Endodermal cell (in vitro differentiated cells): ENCODE measurements around the gene ELAPOR1. TPM values are rescaled to one million over a fixed set of nuclear protein-coding genes. Genes with fewer than 3 reads are reported as not detected.

Experiments used
- DNase-seq: peaks from one replicate; pipeline ENCODE4 v3.0.0-alpha.2; 2017
- H3K27ac ChIP-seq: 2 replicates; pipeline ENCODE4 v1.5.1; 2013; ENCODE audit warnings: mild to moderate bottlenecking, low read depth, low read length, moderate library complexity
- H3K27me3 ChIP-seq: 2 replicates; pipeline ENCODE4 v1.6.1; 2013; ENCODE audit warnings: mild to moderate bottlenecking, low read length, moderate library complexity; ENCODE audit not compliant: insufficient read depth, control insufficient read depth, poor library complexity, severe bottlenecking
- H3K36me3 ChIP-seq: 2 replicates; pipeline ENCODE4 v1.7.0; 2013; ENCODE audit warnings: mild to moderate bottlenecking, low read length, moderate library complexity; ENCODE audit not compliant: control insufficient read depth, insufficient read depth
- H3K4me1 ChIP-seq: one replicate; pipeline ENCODE4 v1.7.0; 2013; ENCODE audit warnings: low read length; ENCODE audit not compliant: control insufficient read depth, insufficient read depth
- H3K4me3 ChIP-seq: 2 replicates; pipeline ENCODE4 v1.5.1; 2013; ENCODE audit warnings: mild to moderate bottlenecking, low read length, moderate library complexity
- H3K9ac ChIP-seq: 2 replicates; pipeline ENCODE4 v1.6.1; 2013; ENCODE audit warnings: mild to moderate bottlenecking, low read length, moderate library complexity; ENCODE audit not compliant: poor library complexity, severe bottlenecking; ENCODE audit errors: extremely low read depth
- H3K9me3 ChIP-seq: 2 replicates; pipeline ENCODE4 v1.6.1; 2013; ENCODE audit warnings: mild to moderate bottlenecking, low read length, moderate library complexity; ENCODE audit not compliant: control insufficient read depth
- H3K27ac Mint-ChIP-seq: 2 replicates; pipeline ENCODE4 v1.8.0; 2020; ENCODE audit warnings: mixed read lengths
- H3K27me3 Mint-ChIP-seq: 2 replicates; pipeline ENCODE4 v1.8.0; 2021; ENCODE audit warnings: mild to moderate bottlenecking, mixed read lengths; ENCODE audit not compliant: insufficient read depth
- H3K36me3 Mint-ChIP-seq: 2 replicates; pipeline ENCODE4 v1.8.0; 2020; ENCODE audit warnings: low read depth, mixed read lengths
- H3K4me1 Mint-ChIP-seq: 2 replicates; pipeline ENCODE4 v1.8.0; 2020; ENCODE audit warnings: mixed read lengths
- H3K4me3 Mint-ChIP-seq: 2 replicates; pipeline ENCODE4 v1.8.0; 2020; ENCODE audit warnings: mild to moderate bottlenecking, moderate library complexity, mixed read lengths
- H3K9me3 Mint-ChIP-seq: 2 replicates; pipeline ENCODE4 v1.8.0; 2020; ENCODE audit warnings: mild to moderate bottlenecking, mixed read lengths
- CTCF ChIP-seq: fragments of 200-600 bp; sonication (generic); conservative IDR thresholded peaks from 2 replicates; pipeline ENCODE4 v1.5.0; 2021; ENCODE audit warnings: antibody characterized with exemption, mild to moderate bottlenecking
- WGBS, 2 experiments: methylation state at CpG; one replicate each; pipeline versions ENCODE4 v1.1.5 to v1.1.7; 2013; ENCODE audit warnings: missing lambda C conversion rate in 2 of 2, mixed read lengths in 1 of 2; ENCODE audit not compliant: insufficient coverage in 1 of 2, insufficient read length in 1 of 2; 5-methylcytosine and 5-hydroxymethylcytosine counted together
- total RNA-seq, 2 donors: library from RNA; stranded (reverse); fragmentation: NEBNext Ultra II Directional in 1 of 2; extraction: Animal tissue kit (Norgen Biotek cat#: 25700) in 1 of 2; gene quantifications; 2 replicates in 1 of 2; 3 replicates in 1 of 2; pipeline ENCODE4 v1.2.1, GENCODE V29; 2021

ELAPOR1 gene
- total RNA-seq, 2 donors from 2014 or later, result 0.48 to 0.89 TPM

GRCh38 chr1:109160071-109160840 lies 46.3 kb downstream of the ELAPOR1 start:
- Histone ChIP-seq H3K4me1 (no peaks in the 10 kb centered on the region), H3K36me3 (no peaks in the 10 kb centered on the region), H3K27ac (no peak overlapping the region), H3K9me3 (no peaks in the 10 kb centered on the region), H3K27me3 (no peaks in the 10 kb centered on the region), H3K9ac (no peak overlapping the region), H3K4me3 (no peak overlapping the region)
- no peaks in the 10 kb centered on the region for H3K9me3 Mint-ChIP-seq
- peaks cover 1% of the 10 kb centered on the region for H3K4me1 Mint-ChIP-seq
- no peak overlapping the region for H3K27ac Mint-ChIP-seq
- WGBS, 2 experiments, result 95 to 100% methylated on average over 4 to 7 of the region's 7 CpGs
- H3K27me3 Mint-ChIP-seq, result peaks cover 2% of the 10 kb centered on the region
- TF ChIP-seq CTCF, result no peak
- H3K4me3 Mint-ChIP-seq, result no peak overlapping the region
- no peaks in the 10 kb centered on the region for H3K36me3 Mint-ChIP-seq
- DNase-seq, result no peak

- Mint-ChIP-seq H3K4me3 (no peak overlapping the region), H3K4me1 (peaks cover 2% of the 10 kb centered on the region), H3K36me3 (no peaks in the 10 kb centered on the region), H3K27me3 (peaks cover 2% of the 10 kb centered on the region), H3K27ac (no peak overlapping the region), H3K9me3 (no peaks in the 10 kb centered on the region)
- no peak for TF ChIP-seq CTCF
- DNase-seq, result no peak
- H3K36me3 ChIP-seq, result no peaks in the 10 kb centered on the region
- 88 to 89% methylated on average over 11 to 12 of the region's 12 CpGs for WGBS, 2 experiments
- no peaks in the 10 kb centered on the region for H3K27me3 ChIP-seq
- H3K4me1 ChIP-seq, result no peaks in the 10 kb centered on the region
- no peak overlapping the region for H3K9ac ChIP-seq
- H3K4me3 ChIP-seq, result no peak overlapping the region
- no peaks in the 10 kb centered on the region for H3K9me3 ChIP-seq
- H3K27ac ChIP-seq, result no peak overlapping the region
Measured at GRCh38 chr1:109161858-109162606, 48.1 kb downstream of the ELAPOR1 start.

GRCh38 chr1:109162626-109163025 lies 48.7 kb downstream of the ELAPOR1 start:
- Histone ChIP-seq H3K9me3 (no peaks in the 10 kb centered on the region), H3K4me1 (no peaks in the 10 kb centered on the region), H3K36me3 (no peaks in the 10 kb centered on the region), H3K27ac (no peak overlapping the region), H3K4me3 (no peak overlapping the region), H3K9ac (no peak overlapping the region), H3K27me3 (no peaks in the 10 kb centered on the region)
- H3K36me3 Mint-ChIP-seq, result no peaks in the 10 kb centered on the region
- peaks cover 2% of the 10 kb centered on the region for H3K27me3 Mint-ChIP-seq
- H3K4me3 Mint-ChIP-seq, result no peak overlapping the region
- H3K9me3 Mint-ChIP-seq, result no peaks in the 10 kb centered on the region
- no peak for DNase-seq
- TF ChIP-seq CTCF, result no peak
- no peak overlapping the region for H3K27ac Mint-ChIP-seq
- H3K4me1 Mint-ChIP-seq, result peaks cover 6% of the 10 kb centered on the region
